LNCaP clone FGC (cell line): ENCODE measurements around the gene PNP.

Experiments used
- DNase-seq: peaks from one replicate; pipeline ENCODE4 v3.0.0-alpha.2; 2011; ENCODE audit warnings: low read depth
- H3K4me3 ChIP-seq: 2 replicates; pipeline ENCODE4 v1.5.1; 2011; ENCODE audit warnings: mild to moderate bottlenecking, low read depth, low read length, control low read depth
- TF ChIP-seq, protein P1 (sequence below): IDR thresholded peaks from 2 replicates; pipeline ENCODE4 v1.5.1; 2012; ENCODE audit warnings: mild to moderate bottlenecking; ENCODE audit not compliant: control insufficient read depth, insufficient read depth; ENCODE audit errors: extremely low read depth

Gene PNP

DNA sequence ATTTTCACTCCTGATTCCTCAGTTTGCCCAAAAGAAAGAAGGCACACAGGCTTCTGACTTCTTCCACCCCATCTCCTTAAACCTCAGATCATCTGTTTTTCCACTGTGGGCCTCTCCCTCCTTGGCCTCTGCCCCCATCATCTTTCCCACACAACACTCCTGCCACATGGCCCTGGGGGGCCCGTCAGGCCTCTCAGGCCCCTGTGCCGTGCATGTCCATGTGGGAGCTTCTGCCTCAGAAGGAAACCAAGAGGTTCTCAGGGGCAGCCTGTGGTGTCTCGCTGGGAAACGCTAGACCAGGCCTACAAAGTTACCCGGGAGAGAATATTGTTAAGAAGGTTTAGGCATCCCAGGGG lies 41.2 kb upstream of the PNP start:
- TF ChIP-seq, protein P1, sequence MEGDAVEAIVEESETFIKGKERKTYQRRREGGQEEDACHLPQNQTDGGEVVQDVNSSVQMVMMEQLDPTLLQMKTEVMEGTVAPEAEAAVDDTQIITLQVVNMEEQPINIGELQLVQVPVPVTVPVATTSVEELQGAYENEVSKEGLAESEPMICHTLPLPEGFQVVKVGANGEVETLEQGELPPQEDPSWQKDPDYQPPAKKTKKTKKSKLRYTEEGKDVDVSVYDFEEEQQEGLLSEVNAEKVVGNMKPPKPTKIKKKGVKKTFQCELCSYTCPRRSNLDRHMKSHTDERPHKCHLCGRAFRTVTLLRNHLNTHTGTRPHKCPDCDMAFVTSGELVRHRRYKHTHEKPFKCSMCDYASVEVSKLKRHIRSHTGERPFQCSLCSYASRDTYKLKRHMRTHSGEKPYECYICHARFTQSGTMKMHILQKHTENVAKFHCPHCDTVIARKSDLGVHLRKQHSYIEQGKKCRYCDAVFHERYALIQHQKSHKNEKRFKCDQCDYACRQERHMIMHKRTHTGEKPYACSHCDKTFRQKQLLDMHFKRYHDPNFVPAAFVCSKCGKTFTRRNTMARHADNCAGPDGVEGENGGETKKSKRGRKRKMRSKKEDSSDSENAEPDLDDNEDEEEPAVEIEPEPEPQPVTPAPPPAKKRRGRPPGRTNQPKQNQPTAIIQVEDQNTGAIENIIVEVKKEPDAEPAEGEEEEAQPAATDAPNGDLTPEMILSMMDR: no peak
- DNase-seq: no peak
- H3K4me3 ChIP-seq: no peak overlapping the region

DNA sequence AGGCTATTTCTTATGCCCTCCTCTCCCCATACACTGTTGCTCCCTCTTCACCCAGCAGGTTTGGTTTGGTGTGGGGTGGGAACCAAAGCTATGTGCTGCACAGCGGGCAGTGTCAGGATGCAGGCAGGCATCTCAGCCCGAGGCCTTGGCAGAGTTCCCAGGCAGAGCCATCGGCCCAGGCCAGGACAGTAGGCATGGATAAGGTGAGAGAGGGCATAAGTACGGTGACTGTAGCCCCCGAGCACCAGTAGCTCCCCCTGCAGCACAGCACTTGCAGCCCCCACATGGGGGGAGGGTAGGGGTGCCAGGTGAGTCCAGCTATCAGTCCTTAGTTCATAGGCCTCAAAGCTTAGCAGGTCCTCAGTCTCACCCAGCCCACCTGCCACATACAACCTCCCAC lies 40.4 kb upstream of the PNP start:
- no peak overlapping the region for H3K4me3 ChIP-seq
- TF ChIP-seq, protein P1: no peak
- DNase-seq: no peak

DNA sequence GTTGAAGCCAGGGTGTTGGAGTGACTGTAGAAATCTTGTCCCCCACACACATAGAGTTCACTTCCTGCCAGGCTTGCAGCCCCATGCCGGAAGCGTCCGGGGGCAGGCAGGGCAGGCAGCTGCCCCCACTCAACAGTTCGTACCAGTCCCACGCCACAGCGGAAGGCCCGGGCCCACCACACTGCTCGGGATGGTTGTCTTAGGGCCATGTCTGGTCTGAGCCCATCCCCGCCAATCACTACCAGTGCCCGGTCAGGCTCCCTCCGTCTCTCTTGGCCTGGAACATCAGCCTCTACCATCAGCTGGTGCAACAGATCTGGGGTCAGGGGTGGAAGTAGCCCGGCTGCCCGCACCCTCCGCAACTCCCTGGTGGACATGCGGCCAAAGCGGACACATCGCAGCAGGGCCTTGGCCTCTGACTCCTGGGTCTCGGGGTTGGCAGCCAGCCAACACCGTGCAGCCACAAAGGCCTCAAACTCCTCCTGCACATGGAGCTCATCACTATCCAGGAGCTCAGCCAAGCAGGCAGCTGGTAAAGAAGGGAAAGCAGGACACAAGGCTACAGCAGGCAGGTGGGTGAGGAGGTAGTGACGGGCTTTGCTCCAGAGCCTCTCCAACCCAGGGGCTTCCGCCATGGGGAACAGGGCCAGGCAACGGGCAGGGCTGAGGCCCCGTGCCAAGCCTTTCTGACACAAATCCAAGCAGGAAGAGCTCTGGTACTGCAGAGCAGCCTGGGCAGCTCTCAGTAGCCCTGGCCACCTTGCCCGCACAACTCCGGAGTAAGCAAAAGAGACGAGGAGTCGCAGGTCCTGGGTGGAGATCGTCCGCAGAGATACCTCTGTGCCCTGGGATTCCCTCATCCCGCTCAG lies 39.2 kb upstream of the PNP start:
- no peak for DNase-seq
- TF ChIP-seq, protein P1: no peak
- H3K4me3 ChIP-seq: no peak overlapping the region

DNA sequence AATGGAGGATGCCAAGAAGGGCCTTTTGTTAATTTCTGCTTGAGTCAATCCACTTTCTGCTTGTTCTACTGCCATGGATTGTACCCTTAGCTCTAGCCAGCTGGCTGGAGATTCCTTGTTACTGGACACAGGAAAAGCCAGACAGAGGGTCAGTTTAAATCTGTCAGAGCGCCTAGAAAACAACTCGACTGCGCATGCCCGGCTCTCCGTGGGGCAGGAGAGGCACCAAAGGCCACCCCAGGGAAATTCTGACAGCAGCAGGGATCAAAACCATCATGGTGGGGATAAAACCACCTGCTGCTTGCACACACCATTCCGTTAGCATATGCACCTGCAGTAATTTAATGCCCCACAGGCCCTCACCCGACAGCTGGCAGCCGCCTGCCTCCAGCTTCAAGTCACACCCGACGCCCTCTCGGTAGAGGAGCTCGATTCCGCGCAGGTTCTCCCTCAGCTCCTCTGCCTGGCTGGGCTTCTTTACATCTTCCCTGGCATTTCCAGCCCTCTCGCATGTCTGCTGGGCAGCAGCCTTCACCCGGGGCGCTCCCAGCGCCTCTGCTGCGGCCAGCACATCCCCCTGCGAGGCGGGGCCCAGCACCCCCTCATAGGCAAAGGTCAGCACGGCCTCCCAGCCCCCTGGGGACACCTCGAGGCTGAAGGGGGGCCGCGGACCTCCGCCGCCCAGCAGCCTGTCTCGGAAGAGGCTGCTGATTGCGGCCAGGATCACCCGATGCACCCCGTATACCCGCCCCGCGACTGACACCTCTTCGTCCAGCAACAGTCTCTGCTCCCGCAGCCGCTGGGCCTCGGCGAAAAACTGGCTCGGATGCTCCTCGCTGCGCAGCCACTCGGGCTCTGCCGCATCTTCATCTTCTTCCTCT lies 34.3 kb upstream of the PNP start:
- TF ChIP-seq, protein P1: no peak
- H3K4me3 ChIP-seq: no peak overlapping the region
- DNase-seq: no peak

DNA sequence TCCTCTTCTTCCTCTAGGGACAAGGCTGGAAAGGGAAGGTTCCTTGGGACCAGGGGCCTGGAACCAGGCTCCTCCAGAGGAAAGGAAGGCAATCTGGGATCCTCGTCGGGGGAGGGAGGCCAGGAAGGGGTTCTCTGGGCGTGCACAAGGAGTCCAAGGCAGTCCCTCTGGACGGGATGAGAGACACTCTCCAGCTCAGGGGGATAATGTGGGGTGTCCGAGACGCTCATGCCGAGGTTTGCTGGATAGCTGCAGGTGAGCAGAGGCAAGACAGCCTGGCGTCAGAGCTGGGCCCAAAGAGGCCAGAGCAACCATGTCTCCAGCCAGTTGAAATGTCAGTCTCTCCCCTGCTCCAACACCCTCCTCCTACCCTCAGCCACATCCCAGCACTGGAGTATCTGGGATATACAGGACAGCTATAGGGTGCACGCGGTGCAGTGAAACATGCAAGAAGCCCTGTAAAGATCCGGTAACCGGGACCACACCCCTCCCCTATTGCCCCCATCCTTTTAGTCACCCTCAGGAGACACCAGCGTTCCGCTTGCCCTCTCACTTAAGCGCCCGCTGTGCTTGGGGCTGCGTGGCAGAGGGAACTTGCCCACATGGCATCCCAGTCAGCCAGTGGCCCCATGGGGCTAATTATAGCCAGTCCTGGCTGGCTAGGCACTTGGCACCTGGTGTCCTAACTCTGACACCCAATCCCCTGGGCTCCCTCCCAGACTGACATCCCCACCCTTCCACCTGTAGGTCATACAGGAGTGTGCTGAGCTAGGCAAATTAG lies 33.4 kb upstream of the PNP start, which contains the start of gene KLHL33:
TSS of gene KLHL33 (minus strand) at position 585 of the 781 bp plus-strand sequence. CDS start at position 230, 355 bp downstream.
- no peak within 1 kb of the TSS for H3K4me3 ChIP-seq
- TF ChIP-seq, protein P1: no peak
- DNase-seq: no peak

DNA sequence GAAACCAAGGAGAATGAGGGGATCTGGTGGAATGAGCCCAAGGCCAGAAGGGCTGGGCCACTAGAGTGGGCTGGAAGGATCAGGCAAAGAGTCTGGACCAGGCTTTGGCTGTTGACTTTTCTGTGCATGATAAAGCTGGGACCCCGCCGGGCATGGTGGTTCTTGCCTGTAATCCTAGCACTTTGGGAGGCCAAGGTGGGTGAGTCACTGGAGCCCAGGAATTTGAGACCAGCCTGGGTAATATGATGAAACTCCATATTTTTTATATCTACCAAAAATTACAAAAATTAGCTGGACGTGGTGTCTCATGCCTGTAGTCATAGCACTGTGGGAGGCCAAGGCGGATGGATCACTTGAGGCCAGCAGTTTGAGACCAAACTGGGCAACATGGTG lies 32.8 kb upstream of the PNP start:
- H3K4me3 ChIP-seq: no peak overlapping the region
- TF ChIP-seq, protein P1: no peak
- DNase-seq: no peak
